ENCODE data around the gene PRSS23. TPM values are rescaled to one million over a fixed set of nuclear protein-coding genes. Genes with fewer than 3 reads are reported as not detected.
A peak's percentile ranks its signal among the peaks of the same experiment; 100 is the strongest.

The PRSS23 gene
- total and polyA plus RNA-seq, 9 donors, result 13.5 to 129 (median 40.8) TPM

- DNase-seq, result no peak
- Histone ChIP-seq H3K27me3 (no peaks in the 10 kb centered on the region), H3K9me3 (no peaks in the 10 kb centered on the region), H3K27ac (no peak overlapping the region), H3K36me3 (no peaks in the 10 kb centered on the region), H3K4me1 (ENCODE audit: insufficient read depth) (no peaks in the 10 kb centered on the region), H3K4me3 (no peak overlapping the region)
- intact Hi-C loops (cut with DNase I), result no loop called here
- TF ChIP-seq POLR2A (IDR thresholded peaks at IDR 0.05) (no peak), EP300 (IDR thresholded peaks at IDR 0.05) (no peak), CTCF (IDR thresholded peaks at IDR 0.05) (no peak)
- 86 to 89% (median 86%) methylated on average over 3 of the region's 3 CpGs for WGBS, 3 donors
Measured at GRCh38 chr11:86795949-86796348, 4.4 kb upstream of the PRSS23 start.

- no peaks in the 10 kb centered on the region for H3K27me3 ChIP-seq
- peaks cover 2% of the 10 kb centered on the region for H3K4me1 ChIP-seq (ENCODE audit: insufficient read depth)
- no peaks in the 10 kb centered on the region for H3K9me3 ChIP-seq
- no peak for DNase-seq
- no peak overlapping the region for H3K4me3 ChIP-seq
- intact Hi-C loops (cut with DNase I), result no loop called here
- no peaks in the 10 kb centered on the region for H3K36me3 ChIP-seq
- WGBS, 3 donors, result 28 to 50% (median 30%) methylated on average over 9 of the region's 9 CpGs
- TF ChIP-seq CTCF (IDR thresholded peaks at IDR 0.05) (no peak), POLR2A (IDR thresholded peaks at IDR 0.05) (no peak), EP300 (IDR thresholded peaks at IDR 0.05) (no peak)
- H3K27ac ChIP-seq, result no peak overlapping the region
Measured at GRCh38 chr11:86797133-86797532, 3.2 kb upstream of the PRSS23 start.

DNA sequence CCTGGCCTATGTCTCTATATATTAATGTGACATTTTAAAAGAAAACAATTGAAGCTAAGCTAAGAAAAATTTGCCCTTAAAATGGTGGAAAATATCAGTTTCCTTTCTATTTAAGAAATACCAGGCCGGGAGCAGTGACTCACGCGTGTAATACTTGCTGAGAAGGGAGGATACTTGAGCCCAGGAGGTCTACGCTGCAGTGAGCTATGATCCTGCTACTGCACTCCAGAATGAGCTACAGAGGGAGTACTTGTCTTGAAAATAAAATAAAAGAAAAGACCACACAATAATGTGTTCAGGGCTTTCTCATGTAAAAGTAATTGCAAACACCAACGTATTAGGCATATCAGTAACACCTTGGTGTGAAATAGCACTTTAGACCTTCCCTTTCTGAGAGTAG lies 1.4 kb upstream of the PRSS23 start:
- TF ChIP-seq POLR2A (IDR thresholded peaks at IDR 0.05), result no peak
- TF ChIP-seq CTCF (IDR thresholded peaks at IDR 0.05), result no peak
- TF ChIP-seq EP300 (IDR thresholded peaks at IDR 0.05), result no peak
- intact Hi-C loops (cut with DNase I), result no loop called here
- Histone ChIP-seq H3K27ac (no peak overlapping the region), H3K9me3 (no peaks in the 10 kb centered on the region), H3K4me1 (ENCODE audit: insufficient read depth) (peaks cover 4% of the 10 kb centered on the region), H3K27me3 (no peaks in the 10 kb centered on the region), H3K36me3 (no peaks in the 10 kb centered on the region), H3K4me3 (no peak overlapping the region)
- 68 to 76% (median 68%) methylated on average over 5 of the region's 5 CpGs for WGBS, 3 donors
- DNase-seq, result no peak

DNA sequence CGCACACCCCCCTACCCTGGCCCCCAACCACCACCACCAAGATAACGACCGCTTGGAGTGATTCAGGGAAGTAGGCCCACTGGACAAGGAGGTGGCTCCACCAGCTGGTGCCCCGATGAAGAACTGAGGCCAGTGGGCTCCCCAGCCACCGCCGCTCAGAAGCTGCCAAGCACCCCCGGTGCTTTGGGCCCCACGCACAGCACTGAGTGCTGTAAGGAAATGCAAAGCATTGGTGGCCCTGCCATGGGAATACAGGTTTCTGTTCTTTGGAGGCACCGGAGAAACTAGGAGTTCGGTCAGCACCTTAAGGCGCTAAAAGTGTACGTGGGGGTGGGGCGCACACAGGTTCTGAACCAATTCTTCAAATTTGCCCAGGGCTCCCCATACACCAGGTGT lies 664 bp upstream of the PRSS23 start:
- H3K4me3 ChIP-seq, result peak overlapping the region; percentile 76
- intact Hi-C loops (cut with DNase I), result loop anchor here in 3 of 4 donors (5.0 to 10.0 kb wide), 3 partner anchors 125 to 342 kb away; partner anchors contain the start of gene ME3 (in 1 of the 3)
- peaks cover 4% of the 10 kb centered on the region for H3K4me1 ChIP-seq (ENCODE audit: insufficient read depth)
- no peaks in the 10 kb centered on the region for H3K27me3 ChIP-seq
- TF ChIP-seq EP300 (IDR thresholded peaks at IDR 0.05) (no peak), POLR2A (IDR thresholded peaks at IDR 0.05) (no peak), CTCF (IDR thresholded peaks at IDR 0.05) (no peak)
- H3K36me3 ChIP-seq, result no peaks in the 10 kb centered on the region
- peak overlapping the region; percentile 52 to 61 for H3K27ac ChIP-seq
- DNase-seq, result peak in 3 of 5 donors; percentile 24 to 42 (median 29)
- no peaks in the 10 kb centered on the region for H3K9me3 ChIP-seq
- WGBS, 3 donors, result 48 to 66% (median 52%) methylated on average over 12 to 13 of the region's 13 CpGs

Data from ovary (tissue), 9 donors.